ENCODE measurements around the gene PEX11B.

PEX11B gene

GRCh38 chr1:145874646-145875045 is 43.9 kb downstream of the PEX11B start:
- WGBS, 2 experiments = 94% methylated on average over 12 of the region's 12 CpGs
- peaks cover 14% of the 10 kb centered on the region for H3K27me3 ChIP-seq (ENCODE audit: control insufficient read depth, insufficient read depth, low read length, poor library complexity, severe bottlenecking)

GRCh38 chr1:145871994-145872924 is 46.3 kb downstream of the PEX11B start:
- no peaks in the 10 kb centered on the region for H3K36me3 ChIP-seq (ENCODE audit: control insufficient read depth, insufficient read depth, low read length)
- H3K27ac ChIP-seq (ENCODE audit: insufficient read depth, low read depth, low read length, poor library complexity, severe bottlenecking) = no peak overlapping the region
- H3K4me3 ChIP-seq (ENCODE audit: insufficient read depth, low read depth, low read length) = peak overlapping the region; percentile 33
- 44 to 45% methylated on average over 47 of the region's 47 CpGs for WGBS, 2 experiments
- H3K9me3 ChIP-seq (ENCODE audit: control insufficient read depth, low read length) = no peaks in the 10 kb centered on the region
- H3K4me1 ChIP-seq (ENCODE audit: control insufficient read depth, insufficient read depth, low read length) = peaks cover 6% of the 10 kb centered on the region
- H3K27me3 ChIP-seq (ENCODE audit: control insufficient read depth, insufficient read depth, low read length, poor library complexity, severe bottlenecking) = peaks cover 14% of the 10 kb centered on the region

More at GRCh38 chr1:145874646-145875045, 43.9 kb downstream of the PEX11B start:
- Histone ChIP-seq H3K36me3 (ENCODE audit: control insufficient read depth, insufficient read depth, low read length) (no peaks in the 10 kb centered on the region), H3K4me1 (ENCODE audit: control insufficient read depth, insufficient read depth, low read length) (peaks cover 7% of the 10 kb centered on the region), H3K4me3 (ENCODE audit: insufficient read depth, low read depth, low read length) (no peak overlapping the region), H3K9me3 (ENCODE audit: control insufficient read depth, low read length) (no peaks in the 10 kb centered on the region), H3K27ac (ENCODE audit: insufficient read depth, low read depth, low read length, poor library complexity, severe bottlenecking) (no peak overlapping the region)

- no peak overlapping the region for H3K27ac ChIP-seq (ENCODE audit: insufficient read depth, low read depth, low read length, poor library complexity, severe bottlenecking)
- H3K4me3 ChIP-seq (ENCODE audit: insufficient read depth, low read depth, low read length) = no peak overlapping the region
- peaks cover 8% of the 10 kb centered on the region for H3K27me3 ChIP-seq (ENCODE audit: control insufficient read depth, insufficient read depth, low read length, poor library complexity, severe bottlenecking)
- H3K4me1 ChIP-seq (ENCODE audit: control insufficient read depth, insufficient read depth, low read length) = peaks cover 6% of the 10 kb centered on the region
- H3K9me3 ChIP-seq (ENCODE audit: control insufficient read depth, low read length) = no peaks in the 10 kb centered on the region
- no peaks in the 10 kb centered on the region for H3K36me3 ChIP-seq (ENCODE audit: control insufficient read depth, insufficient read depth, low read length)
- 93% methylated on average over 4 of the region's 4 CpGs for WGBS, 2 experiments
These were observed 50.3 kb downstream of the PEX11B start for GRCh38 chr1:145868232-145868631.

- 87 to 89% methylated on average over 4 of the region's 5 CpGs for WGBS, 2 experiments
- no peaks in the 10 kb centered on the region for H3K27me3 ChIP-seq (ENCODE audit: control insufficient read depth, insufficient read depth, low read length, poor library complexity, severe bottlenecking)
These were observed 55.1 kb downstream of the PEX11B start for GRCh38 chr1:145863282-145864018.

More at GRCh38 chr1:145863282-145864018, 55.1 kb downstream of the PEX11B start:
- Histone ChIP-seq H3K27ac (ENCODE audit: insufficient read depth, low read depth, low read length, poor library complexity, severe bottlenecking) (no peak overlapping the region), H3K9me3 (ENCODE audit: control insufficient read depth, low read length) (no peaks in the 10 kb centered on the region), H3K36me3 (ENCODE audit: control insufficient read depth, insufficient read depth, low read length) (no peaks in the 10 kb centered on the region), H3K4me1 (ENCODE audit: control insufficient read depth, insufficient read depth, low read length) (no peaks in the 10 kb centered on the region), H3K4me3 (ENCODE audit: insufficient read depth, low read depth, low read length) (no peak overlapping the region)

Data from ectodermal cell (in vitro differentiated cells).